Measurements from ENCODE around the gene SLC25A24. TPM values are rescaled to one million over a fixed set of nuclear protein-coding genes. Genes with fewer than 3 reads are reported as not detected.
"Not testable (repeated sequence)": the region's sequence is repeated elsewhere in the genome, so short reads cannot be mapped to it uniquely, and the experiment has no call there.

The SLC25A24 gene
- total RNA-seq, 1 donor from 2014 or later: 49.9 TPM

DNA sequence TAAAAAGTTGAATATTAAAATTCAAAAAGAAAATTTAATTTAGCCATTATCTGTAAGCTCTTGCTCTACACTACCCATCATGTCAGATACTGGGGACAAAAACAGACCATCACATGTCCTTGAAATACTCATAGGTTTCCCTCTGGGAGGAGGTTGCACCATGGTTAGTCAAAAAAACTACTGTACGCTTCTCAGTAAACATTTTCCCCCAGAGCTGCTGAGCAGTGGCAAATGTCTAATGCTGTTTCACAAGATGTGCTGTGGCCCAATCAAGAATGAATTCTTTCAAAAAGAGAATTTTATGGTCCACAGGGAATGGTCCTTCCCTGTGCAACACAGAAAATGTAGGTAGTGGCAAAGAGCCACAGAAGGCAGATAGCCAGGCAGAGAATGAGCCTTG lies 6.1 kb downstream of the SLC25A24 start:
- no peak for DNase-seq

DNA sequence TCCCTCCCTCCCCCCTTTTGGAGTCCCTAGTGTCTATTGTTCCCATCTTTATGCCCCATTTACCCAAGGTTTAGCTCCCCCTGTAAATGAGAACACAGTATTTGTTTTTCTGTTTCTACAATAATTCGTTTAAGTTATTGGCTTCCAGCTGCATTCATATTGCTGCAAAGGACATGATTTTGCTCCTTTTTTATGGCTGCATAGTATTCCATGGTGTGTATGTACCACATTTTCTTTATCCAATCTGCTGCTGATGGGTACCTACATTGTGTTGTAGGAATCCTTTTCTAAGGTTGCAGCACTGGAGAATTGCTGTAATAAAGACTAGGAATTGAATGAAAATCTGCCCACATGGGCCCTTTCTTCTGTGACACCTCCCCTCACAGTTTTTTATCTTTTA lies 6.8 kb downstream of the SLC25A24 start:
- DNase-seq: no peak

DNA sequence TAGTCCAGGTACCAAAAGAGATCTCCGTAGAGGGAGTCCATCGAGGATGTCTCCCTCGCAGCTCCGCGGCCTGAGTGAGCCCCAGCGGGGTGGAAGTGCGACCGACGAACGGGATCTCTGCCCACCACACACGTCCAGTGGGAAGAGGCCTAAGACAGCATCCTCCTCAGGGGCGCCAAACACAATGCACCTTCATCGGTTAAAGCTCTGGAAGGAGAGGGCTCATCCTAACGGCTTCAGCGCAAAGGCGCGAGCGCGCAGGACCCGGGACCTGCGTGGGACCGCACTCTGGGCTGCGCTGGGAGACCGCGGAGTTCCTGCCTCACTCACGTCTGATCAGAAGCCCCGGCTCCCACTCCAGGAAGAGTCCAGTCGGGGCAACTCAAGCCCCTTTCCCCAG lies 7.6 kb downstream of the SLC25A24 start:
- DNase-seq: no peak

DNA sequence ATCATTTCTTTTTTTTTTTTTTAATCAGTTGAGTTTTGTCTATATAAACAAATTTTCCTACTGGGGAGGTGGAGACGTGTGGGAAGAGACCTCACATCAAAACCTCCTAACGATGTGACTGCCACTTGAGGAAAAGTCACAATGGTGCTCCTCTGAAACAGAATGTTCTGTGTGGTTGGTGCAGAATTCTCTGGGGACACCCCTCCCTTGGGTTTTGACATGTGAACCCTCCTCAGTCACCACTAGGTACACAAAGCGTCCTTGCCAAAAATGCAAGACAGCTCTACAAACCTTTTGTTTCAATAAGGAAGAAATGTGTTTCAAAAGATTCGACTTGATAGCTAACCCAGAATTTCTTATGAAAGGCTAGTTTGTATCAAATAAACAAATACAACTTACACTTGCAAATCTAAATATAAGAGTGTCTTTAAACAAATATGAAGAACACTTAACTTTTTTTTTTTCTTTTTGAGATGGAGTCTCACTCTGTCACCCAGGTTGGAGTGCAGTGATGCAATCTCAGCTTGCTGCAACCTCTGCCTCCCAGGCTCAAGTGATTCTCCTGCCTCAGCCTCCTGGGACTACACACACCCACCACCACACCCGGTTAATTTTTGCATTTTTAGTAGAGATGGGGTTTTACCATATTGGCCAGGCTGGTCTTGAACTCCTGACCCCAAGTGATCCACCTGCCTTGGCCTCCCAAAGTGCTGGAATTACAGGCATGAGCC lies 9.3 kb downstream of the SLC25A24 start:
- no peak for DNase-seq

GRCh38 chr1:108190001-108190634 lies 10.0 kb downstream of the SLC25A24 start:
- DNase-seq: no peak

DNA sequence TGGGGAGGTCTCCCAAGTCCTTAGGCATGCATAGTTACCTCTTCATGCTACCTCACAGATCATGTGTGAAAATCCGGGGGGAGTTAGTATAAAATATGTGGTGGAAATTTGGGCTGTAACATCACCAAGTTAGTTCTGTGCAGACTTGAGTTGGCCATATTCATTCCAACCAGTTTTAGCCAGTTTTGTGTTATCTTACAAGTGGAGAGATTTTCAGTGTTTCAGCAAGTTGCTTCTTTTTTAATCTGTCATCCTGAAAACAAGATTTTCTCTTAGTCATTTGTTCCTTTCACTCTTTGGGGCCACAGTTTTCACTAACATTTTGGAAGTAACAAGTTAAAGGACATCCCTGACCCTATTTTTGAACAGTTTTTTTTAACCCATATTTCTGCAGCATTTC lies 11.3 kb downstream of the SLC25A24 start:
- DNase-seq: no peak

GRCh38 chr1:108182959-108183700 lies 17.0 kb downstream of the SLC25A24 start:
- DNase-seq: no peak

GRCh38 chr1:108179018-108179417 lies 21.1 kb downstream of the SLC25A24 start:
- DNase-seq: no peak

GRCh38 chr1:108162409-108162808 lies 37.7 kb downstream of the SLC25A24 start:
- not testable (repeated sequence) for DNase-seq

DNA sequence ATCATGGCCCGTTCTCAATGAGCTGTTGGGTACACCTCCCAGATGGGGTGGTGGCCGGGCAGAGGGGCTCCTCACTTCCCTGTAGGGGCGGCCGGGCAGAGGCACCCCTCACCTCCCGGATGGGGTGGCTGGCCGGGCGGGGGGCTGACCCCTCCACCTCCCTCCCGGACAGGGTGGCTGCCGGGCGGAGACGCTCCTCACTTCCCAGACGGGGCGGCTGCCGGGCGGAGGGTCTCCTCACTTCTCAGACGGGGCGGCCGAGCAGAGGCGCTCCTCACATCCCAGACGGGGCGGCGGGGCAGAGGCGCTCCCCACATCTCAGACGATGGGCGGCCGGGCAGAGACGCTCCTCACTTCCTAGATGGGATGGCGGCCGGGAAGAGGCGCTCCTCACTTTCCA lies 40.2 kb downstream of the SLC25A24 start:
- not testable (repeated sequence) for DNase-seq

DNA sequence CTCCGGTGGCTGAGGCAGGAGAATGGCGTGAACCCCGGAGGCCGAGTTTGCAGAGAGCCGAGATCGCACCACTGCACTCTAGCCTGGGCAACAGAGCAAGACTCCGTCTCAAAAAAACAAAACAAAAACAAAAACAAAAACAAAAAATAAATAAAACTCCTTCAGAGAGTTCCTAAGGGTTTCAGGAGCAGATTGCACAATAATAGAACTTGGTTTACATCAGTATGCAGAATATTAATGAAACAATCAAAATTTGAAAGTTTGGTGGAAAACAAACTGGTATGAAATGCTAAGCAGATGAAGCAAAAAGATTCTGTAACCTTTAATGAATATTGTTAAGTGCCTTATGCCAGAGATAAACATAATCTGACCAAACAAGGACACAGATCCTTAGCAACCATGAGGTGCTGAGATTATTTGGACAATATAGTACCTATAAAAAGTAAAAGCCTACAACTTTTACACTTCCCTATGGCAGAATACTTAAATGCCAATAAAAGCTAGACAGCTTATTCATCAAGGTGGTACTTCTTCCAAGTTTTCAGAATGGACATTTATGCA lies 41.2 kb downstream of the SLC25A24 start:
- DNase-seq: no peak

DNA sequence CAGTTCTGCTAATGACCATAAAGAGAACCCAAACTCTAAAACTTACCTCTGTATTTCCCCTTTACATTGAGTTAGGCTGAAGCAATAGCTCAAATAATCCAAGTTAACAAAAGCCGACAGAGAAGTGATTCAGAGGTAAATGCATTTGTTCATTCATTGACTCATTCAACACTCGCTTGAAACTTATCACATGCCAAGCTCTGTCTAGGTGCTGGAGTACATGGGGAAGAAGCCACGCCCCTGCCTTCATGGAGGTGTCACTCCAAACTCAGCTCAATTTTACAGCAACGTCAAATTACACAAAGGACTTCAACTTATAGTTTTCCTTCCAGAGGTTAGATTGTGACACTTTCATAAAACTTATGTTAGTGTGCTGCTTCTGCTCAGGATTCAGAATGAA lies 45.8 kb downstream of the SLC25A24 start:
- DNase-seq: no peak

DNA sequence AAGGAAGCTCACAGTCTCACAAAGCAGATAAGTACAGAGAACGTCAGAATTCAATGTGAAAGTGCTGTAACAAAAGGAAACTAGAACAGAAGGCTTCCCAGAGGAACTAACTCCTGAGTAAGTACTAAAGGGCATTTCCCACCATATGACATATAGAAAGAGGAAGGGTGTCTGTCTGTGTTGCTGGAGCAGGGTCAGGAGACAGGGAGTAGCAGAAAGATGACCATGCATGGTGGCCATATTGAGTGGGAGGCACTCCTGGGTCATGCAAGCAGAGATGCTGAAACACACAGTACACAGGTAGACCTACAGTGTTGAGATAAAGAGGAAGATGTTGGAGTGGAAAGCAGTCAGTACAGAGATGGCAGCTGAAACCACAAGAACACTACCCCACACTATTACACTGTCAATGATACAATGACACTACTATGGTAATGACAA lies 47.3 kb downstream of the SLC25A24 start:
- DNase-seq: no peak

DNA sequence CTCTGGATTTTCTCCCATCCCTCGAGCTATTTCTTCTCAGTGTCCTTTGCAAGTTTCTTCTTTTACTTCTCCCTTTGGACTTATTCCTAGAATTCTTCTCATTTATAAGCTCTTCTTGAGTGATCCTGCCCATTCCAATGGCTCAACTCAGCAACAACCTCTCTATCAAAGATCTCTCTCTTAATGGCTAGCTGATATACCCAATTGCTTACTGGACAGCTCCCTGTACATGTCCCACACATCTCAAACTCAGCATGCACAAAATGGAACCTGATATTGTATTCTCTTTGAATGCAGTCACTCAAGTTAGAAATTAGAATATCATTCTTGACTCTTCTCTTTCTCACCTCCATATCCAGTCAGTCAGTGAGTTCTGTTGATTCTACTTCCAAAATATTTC lies 48.6 kb downstream of the SLC25A24 start:
- no peak for DNase-seq

DNA sequence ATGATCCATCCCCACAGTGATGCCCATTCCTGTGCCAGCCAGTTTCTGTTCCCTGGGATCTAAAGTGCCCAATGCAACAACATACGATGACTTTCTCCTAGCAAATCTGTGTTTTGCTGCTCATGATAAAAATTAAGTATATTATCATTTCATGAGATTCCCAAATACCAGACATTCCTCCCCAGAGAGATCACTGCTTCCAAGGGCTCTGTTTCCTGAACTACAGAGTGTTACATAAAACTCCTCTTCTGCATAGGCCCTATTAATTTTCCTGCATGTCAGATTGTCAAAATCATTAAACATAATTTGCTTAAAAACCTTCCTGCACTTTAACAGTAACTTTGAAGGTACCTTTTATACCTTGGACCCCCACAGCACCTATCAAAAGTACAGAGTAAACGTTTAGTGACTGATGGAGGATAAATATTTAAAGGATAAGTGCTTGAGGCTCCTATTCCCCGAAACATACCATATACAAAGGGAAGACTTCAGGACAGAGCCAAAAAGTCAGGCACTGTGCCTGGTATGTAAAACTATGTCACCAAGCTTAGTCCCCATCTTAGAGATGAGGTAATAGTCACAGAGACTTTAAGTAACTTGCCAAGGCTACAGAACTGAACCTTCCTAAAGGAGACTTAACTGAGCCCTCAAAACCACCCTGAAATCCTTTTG lies 50.2 kb downstream of the SLC25A24 start:
- DNase-seq: no peak

GRCh38 chr1:108144569-108144968 lies 55.6 kb downstream of the SLC25A24 start:
- DNase-seq: not testable (repeated sequence)

- no peak for DNase-seq
These were observed 57.3 kb downstream of the SLC25A24 start for GRCh38 chr1:108142773-108143394.

DNA sequence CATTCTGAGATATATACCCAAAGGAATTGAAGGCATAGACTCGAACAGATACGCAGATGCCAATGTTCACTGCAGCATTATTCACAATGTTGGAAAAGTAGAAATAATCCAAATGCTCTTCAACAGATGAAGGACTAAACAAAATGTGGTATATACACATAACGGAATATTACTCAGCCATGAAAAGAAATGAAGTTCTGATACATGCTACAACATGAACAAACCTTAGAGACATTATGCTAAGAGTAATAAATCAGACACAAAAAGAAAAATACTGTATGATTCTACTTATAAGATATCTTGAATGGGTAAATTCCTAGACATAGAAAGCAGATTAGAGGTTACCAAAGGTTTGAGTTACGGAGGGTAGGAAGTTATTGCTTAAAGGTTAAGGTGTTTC lies 57.9 kb downstream of the SLC25A24 start:
- no peak for DNase-seq

- no peak for DNase-seq
These were observed 58.5 kb downstream of the SLC25A24 start for GRCh38 chr1:108141621-108142020.

DNA sequence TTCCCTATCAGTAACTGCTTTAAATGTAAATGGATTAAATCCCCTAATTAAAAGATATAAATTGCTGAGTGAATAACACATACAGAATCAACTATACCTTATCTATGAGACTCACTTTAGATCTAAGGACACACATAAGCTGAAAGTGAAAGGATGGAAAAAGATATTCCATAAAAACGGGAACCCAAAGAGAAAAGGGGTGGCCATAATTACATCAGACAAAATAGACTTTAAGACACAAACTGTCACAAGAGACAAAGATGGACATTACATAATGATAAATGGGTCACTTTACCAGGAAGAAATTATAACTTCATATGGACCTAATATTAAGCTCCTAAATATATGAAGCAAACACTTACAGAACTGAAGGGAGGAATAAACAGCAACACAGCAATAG lies 59.2 kb downstream of the SLC25A24 start:
- DNase-seq: no peak

GRCh38 chr1:108140177-108140576 lies 60.0 kb downstream of the SLC25A24 start:
- DNase-seq: no peak

DNA sequence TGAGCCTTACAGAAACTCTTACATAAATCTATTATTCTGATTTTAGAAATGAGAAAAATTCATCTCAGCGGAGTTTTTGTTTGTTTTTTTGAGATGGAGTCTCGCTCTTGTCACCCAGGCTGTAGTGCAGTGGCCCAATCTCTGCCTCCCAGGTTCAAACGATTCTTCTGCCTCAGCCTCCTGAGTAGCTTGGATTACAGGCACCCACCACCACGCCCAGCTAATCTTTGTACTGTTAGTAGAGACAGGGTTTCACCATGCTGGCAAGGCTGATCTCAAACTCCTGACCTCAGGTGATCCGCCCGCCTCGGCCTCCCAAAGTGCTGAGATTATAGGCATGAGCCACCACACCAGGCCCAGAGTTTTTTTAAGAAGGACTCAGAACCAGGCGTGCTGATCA lies 60.6 kb downstream of the SLC25A24 start:
- not testable (repeated sequence) for DNase-seq

All from occipital lobe (tissue), 2 donors.